Neural cell (in vitro differentiated cells): Measurements from ENCODE around the gene B4GALNT4. TPM values are rescaled to one million over a fixed set of nuclear protein-coding genes. Genes with fewer than 3 reads are reported as not detected.

ENCODE experiments used
- H2AFZ ChIP-seq: fragments of 200-600, 300-800 bp; sonication (generic), shearing (Covaris generic); 2 replicates; pipeline ENCODE4 v1.6.0; 2014; ENCODE audit warnings: low read depth, mild to moderate bottlenecking, antibody characterized with exemption, low read length, moderate library complexity
- H3F3A ChIP-seq: fragments of 200-600 bp; shearing (Covaris generic); 2 replicates; pipeline ENCODE4 v1.6.1; 2016; ENCODE audit warnings: mild to moderate bottlenecking, moderate library complexity, mixed read lengths, antibody characterized with exemption, low read length; ENCODE audit not compliant: insufficient read depth, poor library complexity, severe bottlenecking
- H3K27ac ChIP-seq: fragments of 200-600, 300-800 bp; sonication (generic), shearing (Covaris generic); 2 replicates; pipeline ENCODE4 v1.5.1; 2014; ENCODE audit warnings: mild to moderate bottlenecking, low read length, moderate library complexity
- H3K27me3 ChIP-seq: fragments of 300-800, 200-600 bp; sonication (generic), shearing (Covaris generic); 2 replicates; pipeline ENCODE4 v1.6.0; 2014; ENCODE audit warnings: mild to moderate bottlenecking, low read depth, low read length, moderate library complexity; ENCODE audit not compliant: insufficient read depth
- H3K36me3 ChIP-seq: fragments of 300-800, 200-600 bp; sonication (generic), shearing (Covaris generic); 2 replicates; pipeline ENCODE4 v1.5.1; 2014; ENCODE audit warnings: mild to moderate bottlenecking, antibody characterized with exemption, low read length, moderate library complexity; ENCODE audit not compliant: insufficient read depth
- H3K4me2 ChIP-seq: fragments of 300-800, 200-600 bp; sonication (generic), shearing (Covaris generic); 2 replicates; pipeline ENCODE4 v1.6.0; 2014; ENCODE audit warnings: mild to moderate bottlenecking, low read length
- H3K4me3 ChIP-seq: fragments of 300-800, 200-600 bp; sonication (generic), shearing (Covaris generic); 2 replicates; pipeline ENCODE4 v1.5.1; 2014; ENCODE audit warnings: mild to moderate bottlenecking, low read length, moderate library complexity
- H3K79me2 ChIP-seq: fragments of 200-600 bp; shearing (Covaris generic); replicated peaks from 2 replicates; pipeline ENCODE4 v1.6.0; 2014; ENCODE audit warnings: mild to moderate bottlenecking, low read length, moderate library complexity; ENCODE audit not compliant: insufficient read depth
- H3K9ac ChIP-seq: fragments of 300-800, 200-600 bp; sonication (generic), shearing (Covaris generic); 2 replicates; pipeline ENCODE4 v1.6.1; 2016; ENCODE audit warnings: mild to moderate bottlenecking, low read length, mixed read lengths
- H3K9me2 ChIP-seq: fragments of 200-600 bp; shearing (Covaris generic); 2 replicates; pipeline ENCODE4 v1.6.1; 2016; ENCODE audit warnings: mild to moderate bottlenecking, low read length, mixed read lengths; ENCODE audit not compliant: insufficient read depth
- H3K9me3 ChIP-seq: fragments of 200-600, 300-800 bp; sonication (generic), shearing (Covaris generic); 2 replicates; pipeline ENCODE4 v1.6.1; 2016; ENCODE audit warnings: mild to moderate bottlenecking, mixed run types, low read length, moderate library complexity, mixed read lengths
- H4K20me1 ChIP-seq: fragments of 200-600 bp; shearing (Covaris generic); 2 replicates; pipeline ENCODE4 v1.6.1; 2016; ENCODE audit warnings: mild to moderate bottlenecking, mixed run types; ENCODE audit not compliant: insufficient read depth
- EP300 ChIP-seq: fragments of 450-650 bp; conservative IDR thresholded peaks from 2 replicates; pipeline ENCODE4 v1.6.1; 2014; ENCODE audit warnings: antibody characterized with exemption, mild to moderate bottlenecking, moderate library complexity; ENCODE audit not compliant: poor library complexity, severe bottlenecking
- EZH2 ChIP-seq: fragments of 200-600, 300-800 bp; shearing (Covaris generic), sonication (generic); IDR thresholded peaks from 2 replicates; pipeline ENCODE4 v1.6.1; 2014; ENCODE audit warnings: antibody characterized with exemption, low read length, borderline replicate concordance, mild to moderate bottlenecking; ENCODE audit not compliant: insufficient read depth, poor library complexity, severe bottlenecking
- MXI1 ChIP-seq: fragments of 450-650 bp; conservative IDR thresholded peaks from 2 replicates; pipeline ENCODE4 v1.6.1; 2014; ENCODE audit warnings: antibody characterized with exemption, mild to moderate bottlenecking; ENCODE audit not compliant: poor library complexity, severe bottlenecking
- POLR2AphosphoS5 ChIP-seq: IDR thresholded peaks from 2 replicates; pipeline ENCODE4 v1.6.1; 2012
- RAD21 ChIP-seq: fragments of 450-650 bp; conservative IDR thresholded peaks from 2 replicates; pipeline ENCODE4 v1.6.1; 2014; ENCODE audit warnings: antibody characterized with exemption, mild to moderate bottlenecking, moderate library complexity
- SMC3 ChIP-seq: fragments of 450-650 bp; conservative IDR thresholded peaks from 2 replicates; pipeline ENCODE4 v1.6.1; 2014; ENCODE audit warnings: antibody characterized with exemption, mild to moderate bottlenecking, moderate library complexity; ENCODE audit not compliant: poor library complexity
- TAF1 ChIP-seq: IDR thresholded peaks from 2 replicates; pipeline ENCODE4 v1.6.1; 2012; ENCODE audit warnings: low read depth
- polyA plus RNA-seq: library from polyadenylated mRNA; depleted of rRNA; stranded (reverse); fragments of >200 nt; gene quantifications from 2 replicates; pipeline ENCODE4 v1.2.3, GENCODE V29; 2014
- TF ChIP-seq, protein P1 (sequence below): IDR thresholded peaks from 2 replicates; pipeline ENCODE4 v1.6.1; 2012; ENCODE audit warnings: borderline replicate concordance
- TF ChIP-seq, protein P2 (sequence below): fragments of 450-650 bp; IDR thresholded peaks from 2 replicates; pipeline ENCODE4 v1.5.1; 2014; ENCODE audit warnings: antibody characterized with exemption, mild to moderate bottlenecking, moderate library complexity; ENCODE audit not compliant: poor library complexity, severe bottlenecking

The B4GALNT4 gene
- polyA plus RNA-seq, 1 donor from 2014 or later, result 440 TPM

DNA sequence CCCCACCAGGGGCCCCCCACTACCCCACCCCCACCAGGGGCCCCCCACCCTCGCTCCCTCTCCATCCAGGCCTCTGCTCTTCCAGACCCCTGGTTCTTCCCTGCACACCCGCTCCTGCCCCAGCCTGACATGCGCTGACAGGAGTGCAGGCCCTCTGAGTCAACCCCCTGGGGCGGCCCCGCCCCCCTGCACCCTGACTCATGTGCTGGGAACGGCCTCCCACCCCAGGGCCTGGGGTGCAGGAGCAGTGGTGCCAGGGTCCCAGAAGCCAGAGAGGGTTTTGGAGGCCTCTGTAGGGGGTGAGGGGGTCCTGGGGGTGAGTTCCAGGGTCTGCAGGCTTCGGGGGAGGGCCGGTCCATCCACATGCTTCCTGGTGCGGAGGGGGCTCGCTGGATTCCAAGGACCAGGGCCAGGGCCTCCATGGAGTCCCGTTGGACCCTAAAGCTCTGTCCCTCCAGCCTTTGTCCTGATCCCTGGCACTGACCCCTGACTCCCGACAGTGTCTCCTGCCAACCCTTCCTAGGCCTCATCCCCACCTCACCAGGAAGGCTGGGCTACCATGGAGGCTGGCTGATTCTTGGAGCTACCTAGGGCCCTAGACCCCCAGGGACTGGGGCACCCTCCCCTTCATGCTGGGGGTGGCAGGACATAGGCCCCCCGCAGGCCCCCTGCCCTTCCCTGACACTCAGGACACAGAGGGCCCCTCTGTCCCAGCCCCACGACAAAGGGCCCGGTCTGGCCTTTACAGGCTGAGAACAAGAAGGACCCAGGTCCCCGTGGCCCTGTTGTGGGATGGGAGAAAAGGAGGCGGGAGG is 24.1 kb downstream of the B4GALNT4 start:
- no peak overlapping the region for H2AFZ ChIP-seq

DNA sequence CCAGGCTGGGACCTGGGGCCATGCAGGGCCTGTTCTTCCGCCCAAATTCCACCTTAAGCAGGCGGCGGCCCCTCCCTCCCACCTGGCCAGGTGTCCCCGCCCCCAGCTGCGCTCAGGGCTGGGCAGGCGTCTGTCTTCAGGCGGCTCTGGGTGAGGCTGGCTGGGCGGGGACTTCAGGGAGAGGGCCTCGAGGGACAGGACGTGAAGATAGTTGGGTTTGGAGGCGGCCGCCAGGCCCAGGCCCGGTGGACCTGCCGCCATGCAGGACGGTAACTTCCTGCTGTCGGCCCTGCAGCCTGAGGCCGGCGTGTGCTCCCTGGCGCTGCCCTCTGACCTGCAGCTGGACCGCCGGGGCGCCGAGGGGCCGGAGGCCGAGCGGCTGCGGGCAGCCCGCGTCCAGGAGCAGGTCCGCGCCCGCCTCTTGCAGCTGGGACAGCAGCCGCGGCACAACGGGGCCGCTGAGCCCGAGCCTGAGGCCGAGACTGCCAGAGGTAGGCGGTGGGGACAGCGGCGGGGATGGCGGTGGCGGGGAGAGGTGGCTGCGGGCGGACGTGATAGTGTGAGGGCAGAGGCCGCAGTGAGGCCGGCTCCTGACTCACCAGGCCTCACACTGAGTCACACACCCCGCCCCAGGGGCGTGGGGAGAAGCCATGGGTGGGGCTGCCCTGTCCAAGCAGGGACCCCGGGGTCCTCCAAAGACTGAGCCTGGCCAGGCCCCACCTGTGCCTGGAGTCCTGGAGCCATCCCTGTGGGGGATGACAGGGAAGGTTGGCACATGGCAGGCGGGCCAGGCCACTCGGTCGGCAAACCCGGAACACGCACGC is 24.9 kb downstream of the B4GALNT4 start, which contains the start of gene PKP3:
Gene PKP3 (plus strand): TSS at position 176 of the 824 bp plus-strand sequence. CDS start 84 bp downstream, at position 260.
- no peak within 1 kb of the TSS for H3K4me3 ChIP-seq
- H3K27me3 ChIP-seq, result no peaks in the 10 kb centered on the region
- H3K9ac ChIP-seq, result no peak within 1 kb of the TSS
- H3F3A ChIP-seq, result no peaks in the 10 kb centered on the region
- no peaks in the 10 kb centered on the region for H3K9me2 ChIP-seq
- H3K79me2 ChIP-seq, result no peaks in the 10 kb centered on the region
- no peaks in the 10 kb centered on the region for H4K20me1 ChIP-seq
- no peaks in the 10 kb centered on the region for H3K9me3 ChIP-seq
- H3K27ac ChIP-seq, result no peak within 1 kb of the TSS
- H3K36me3 ChIP-seq, result no peaks in the 10 kb centered on the region
- no peak within 1 kb of the TSS for H3K4me2 ChIP-seq
- no peak within 1 kb of the TSS for H2AFZ ChIP-seq
- no peak for TF ChIP-seq SMC3
- TF ChIP-seq MXI1, result no peak
- TF ChIP-seq, protein P1, sequence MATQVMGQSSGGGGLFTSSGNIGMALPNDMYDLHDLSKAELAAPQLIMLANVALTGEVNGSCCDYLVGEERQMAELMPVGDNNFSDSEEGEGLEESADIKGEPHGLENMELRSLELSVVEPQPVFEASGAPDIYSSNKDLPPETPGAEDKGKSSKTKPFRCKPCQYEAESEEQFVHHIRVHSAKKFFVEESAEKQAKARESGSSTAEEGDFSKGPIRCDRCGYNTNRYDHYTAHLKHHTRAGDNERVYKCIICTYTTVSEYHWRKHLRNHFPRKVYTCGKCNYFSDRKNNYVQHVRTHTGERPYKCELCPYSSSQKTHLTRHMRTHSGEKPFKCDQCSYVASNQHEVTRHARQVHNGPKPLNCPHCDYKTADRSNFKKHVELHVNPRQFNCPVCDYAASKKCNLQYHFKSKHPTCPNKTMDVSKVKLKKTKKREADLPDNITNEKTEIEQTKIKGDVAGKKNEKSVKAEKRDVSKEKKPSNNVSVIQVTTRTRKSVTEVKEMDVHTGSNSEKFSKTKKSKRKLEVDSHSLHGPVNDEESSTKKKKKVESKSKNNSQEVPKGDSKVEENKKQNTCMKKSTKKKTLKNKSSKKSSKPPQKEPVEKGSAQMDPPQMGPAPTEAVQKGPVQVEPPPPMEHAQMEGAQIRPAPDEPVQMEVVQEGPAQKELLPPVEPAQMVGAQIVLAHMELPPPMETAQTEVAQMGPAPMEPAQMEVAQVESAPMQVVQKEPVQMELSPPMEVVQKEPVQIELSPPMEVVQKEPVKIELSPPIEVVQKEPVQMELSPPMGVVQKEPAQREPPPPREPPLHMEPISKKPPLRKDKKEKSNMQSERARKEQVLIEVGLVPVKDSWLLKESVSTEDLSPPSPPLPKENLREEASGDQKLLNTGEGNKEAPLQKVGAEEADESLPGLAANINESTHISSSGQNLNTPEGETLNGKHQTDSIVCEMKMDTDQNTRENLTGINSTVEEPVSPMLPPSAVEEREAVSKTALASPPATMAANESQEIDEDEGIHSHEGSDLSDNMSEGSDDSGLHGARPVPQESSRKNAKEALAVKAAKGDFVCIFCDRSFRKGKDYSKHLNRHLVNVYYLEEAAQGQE, result no peak
- TF ChIP-seq EZH2, result no peak
- TF ChIP-seq TAF1, result no peak
- TF ChIP-seq RAD21, result no peak
- TF ChIP-seq EP300, result no peak

More for the DNA sequence above, 24.1 kb downstream of the B4GALNT4 start:
- no peak for TF ChIP-seq RAD21
- TF ChIP-seq, protein P1, result no peak
- no peak for TF ChIP-seq EZH2
- TF ChIP-seq MXI1, result no peak
- TF ChIP-seq, protein P2, sequence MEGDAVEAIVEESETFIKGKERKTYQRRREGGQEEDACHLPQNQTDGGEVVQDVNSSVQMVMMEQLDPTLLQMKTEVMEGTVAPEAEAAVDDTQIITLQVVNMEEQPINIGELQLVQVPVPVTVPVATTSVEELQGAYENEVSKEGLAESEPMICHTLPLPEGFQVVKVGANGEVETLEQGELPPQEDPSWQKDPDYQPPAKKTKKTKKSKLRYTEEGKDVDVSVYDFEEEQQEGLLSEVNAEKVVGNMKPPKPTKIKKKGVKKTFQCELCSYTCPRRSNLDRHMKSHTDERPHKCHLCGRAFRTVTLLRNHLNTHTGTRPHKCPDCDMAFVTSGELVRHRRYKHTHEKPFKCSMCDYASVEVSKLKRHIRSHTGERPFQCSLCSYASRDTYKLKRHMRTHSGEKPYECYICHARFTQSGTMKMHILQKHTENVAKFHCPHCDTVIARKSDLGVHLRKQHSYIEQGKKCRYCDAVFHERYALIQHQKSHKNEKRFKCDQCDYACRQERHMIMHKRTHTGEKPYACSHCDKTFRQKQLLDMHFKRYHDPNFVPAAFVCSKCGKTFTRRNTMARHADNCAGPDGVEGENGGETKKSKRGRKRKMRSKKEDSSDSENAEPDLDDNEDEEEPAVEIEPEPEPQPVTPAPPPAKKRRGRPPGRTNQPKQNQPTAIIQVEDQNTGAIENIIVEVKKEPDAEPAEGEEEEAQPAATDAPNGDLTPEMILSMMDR, result no peak
- TF ChIP-seq TAF1, result no peak
- TF ChIP-seq EP300, result no peak
- no peak for TF ChIP-seq POLR2AphosphoS5
- no peak for TF ChIP-seq SMC3
- H3K27ac ChIP-seq, result no peak overlapping the region
- H3K9me3 ChIP-seq, result no peaks in the 10 kb centered on the region
- H3K27me3 ChIP-seq, result no peaks in the 10 kb centered on the region
- no peaks in the 10 kb centered on the region for H3K79me2 ChIP-seq
- no peaks in the 10 kb centered on the region for H3K36me3 ChIP-seq
- no peak overlapping the region for H3K4me3 ChIP-seq
- no peaks in the 10 kb centered on the region for H4K20me1 ChIP-seq
- H3F3A ChIP-seq, result no peaks in the 10 kb centered on the region
- no peaks in the 10 kb centered on the region for H3K9me2 ChIP-seq
- H3K4me2 ChIP-seq, result no peak overlapping the region
- H3K9ac ChIP-seq, result no peak overlapping the region
